Heart left ventricle (tissue), 13 donors: ENCODE results near the gene HIPK2.

Experiments
- CTCF ChIP-seq, 12 donors: fragments of 200-600 bp; sonication (generic) in 4 of 12; IDR thresholded peaks; one replicate each; pipeline versions ENCODE4 v1.5.0 to v1.8.0; 2018 to 2022; ENCODE audit warnings: antibody characterized with exemption in 12 of 12, mild to moderate bottlenecking in 5 of 12
- POLR2A ChIP-seq, 2 donors: fragments of 450-650 bp; IDR thresholded peaks; one replicate each; pipeline ENCODE4 v1.6.1; 2017; ENCODE audit warnings: antibody characterized with exemption in 2 of 2, mild to moderate bottlenecking in 2 of 2, moderate library complexity in 2 of 2
- donor health status: ischemic (EF 13 %, LVEDD 7.1; RV severe dilation, severe dysfunction).
- donor health status: DM: no; HTN: yes; CAD: no.
- donor health status: DM: no; HTN: no; CAD: no.
- donor health status: ischemic (EF 25% LVEDD 6.9; RV normal size, moderate dysfunction).
- donor health status: ischemic (EF 25% LVEDD 5.7; RV mildly dilated, moderate dysfunction).
- donor health status: ischemic (EF 35%, LVEDD 5.7; RV mildly dilated, moderate dysfunction).
- donor health status: nonischemic (EF 11% LVEDD 7.7; RV severe dilation, severe dysfunction).
- donor health status: DM: yes; HTN: yes; CAD: no.
- donor health status: PGD.
- donor health status: ischemic (EF 29% LVEDD 5.4; RV normal size, mild dysfunction).
- donor health status: nonischemic (EF 23%, LVEDD 6.1; RV moderate dilation, normal function).

GRCh38 chr7:139699640-139700504 is 77.9 kb downstream of the HIPK2 start:
- TF ChIP-seq CTCF (IDR thresholded peaks at IDR 0.05) (peak in 1 of 12 donors; percentile 12), POLR2A (IDR thresholded peaks at IDR 0.05) (no peak)
